CD4-positive, CD25-positive, alpha-beta regulatory T cell (primary cell): ENCODE measurements around the gene AHRR. TPM values are rescaled to one million over a fixed set of nuclear protein-coding genes. Genes with fewer than 3 reads are reported as not detected.
A peak's percentile ranks its signal among the peaks of the same experiment; 100 is the strongest.

Source experiments
- ATAC-seq, 2 donors: fragments of 150-1000 bp; cut with Tn5 transposase; one replicate each; pipeline ENCODE4 v1.10.0; 2021; ENCODE audit warnings: low read depth in 2 of 2, moderate number of reproducible peaks in 2 of 2, moderate library complexity in 1 of 2
- DNase-seq, 3 donors: peaks; one replicate each; pipeline versions ENCODE4 v3.0.0 to v3.0.0-alpha.2; 2012 to 2022; ENCODE audit warnings: mixed read lengths in 1 of 3
- H3K27ac ChIP-seq: one replicate; pipeline ENCODE4 v1.7.0; 2013; ENCODE audit warnings: mild to moderate bottlenecking, low read length; ENCODE audit not compliant: insufficient read depth, poor library complexity, severe bottlenecking
- H3K27me3 ChIP-seq: one replicate; pipeline ENCODE4 v1.7.0; 2013; ENCODE audit warnings: low read length; ENCODE audit not compliant: control insufficient read depth, insufficient read depth
- H3K36me3 ChIP-seq: one replicate; pipeline ENCODE4 v1.7.0; 2013; ENCODE audit warnings: mild to moderate bottlenecking, low read length, moderate library complexity; ENCODE audit not compliant: control insufficient read depth, insufficient read depth
- H3K4me1 ChIP-seq: 2 replicates; pipeline ENCODE4 v1.7.0; 2013; ENCODE audit warnings: mild to moderate bottlenecking, low read length; ENCODE audit not compliant: insufficient read depth, control insufficient read depth, poor library complexity, severe bottlenecking
- H3K4me3 ChIP-seq: one replicate; pipeline ENCODE4 v1.7.0; 2013; ENCODE audit warnings: low read depth, mild to moderate bottlenecking, low read length, moderate library complexity
- H3K9me3 ChIP-seq, 2 experiments: 1 replicate in 1 of 2; 2 replicates in 1 of 2; pipeline ENCODE4 v1.7.0; 2013; ENCODE audit warnings: low read length in 2 of 2, mild to moderate bottlenecking in 1 of 2, moderate library complexity in 1 of 2; ENCODE audit not compliant: control insufficient read depth in 2 of 2
- H3K27ac Mint-ChIP-seq, 3 donors: one replicate each; pipeline ENCODE4 v1.8.0; 2020 to 2022; ENCODE audit warnings: mild to moderate bottlenecking in 3 of 3, mixed read lengths in 3 of 3, moderate library complexity in 2 of 3
- H3K27me3 Mint-ChIP-seq: one replicate; pipeline ENCODE4 v1.8.0; 2022; ENCODE audit warnings: mild to moderate bottlenecking, mixed read lengths
- H3K36me3 Mint-ChIP-seq: one replicate; pipeline ENCODE4 v1.8.0; 2020; ENCODE audit warnings: mixed read lengths
- H3K4me1 Mint-ChIP-seq, 4 donors: one replicate each; pipeline ENCODE4 v1.8.0; 2020 to 2022; ENCODE audit warnings: mixed read lengths in 4 of 4, mild to moderate bottlenecking in 1 of 4
- H3K4me3 Mint-ChIP-seq, 4 donors: one replicate each; pipeline ENCODE4 v1.8.0; 2020 to 2022; ENCODE audit warnings: mild to moderate bottlenecking in 4 of 4, mixed read lengths in 4 of 4, moderate library complexity in 3 of 4
- H3K9me3 Mint-ChIP-seq, 7 donors: one replicate each; pipeline ENCODE4 v1.8.0; 2020 to 2022; ENCODE audit warnings: mixed read lengths in 7 of 7, mild to moderate bottlenecking in 3 of 7, moderate library complexity in 2 of 7
- polyA plus RNA-seq, 4 donors: library from polyadenylated mRNA; unstranded; fragments of 300-500 nt; fragmentation: Illumina TruSeq; gene quantifications; one replicate each; pipeline ENCODE4 v1.2.3, GENCODE V29; 2021
- total RNA-seq: library from RNA; stranded (reverse); gene quantifications from one replicate; pipeline ENCODE4 v1.2.3, GENCODE V29; 2022

Gene AHRR
- total and polyA plus RNA-seq, 5 donors from 2014 or later, result 0.20 to 4.5 (median 0.72) TPM

DNA sequence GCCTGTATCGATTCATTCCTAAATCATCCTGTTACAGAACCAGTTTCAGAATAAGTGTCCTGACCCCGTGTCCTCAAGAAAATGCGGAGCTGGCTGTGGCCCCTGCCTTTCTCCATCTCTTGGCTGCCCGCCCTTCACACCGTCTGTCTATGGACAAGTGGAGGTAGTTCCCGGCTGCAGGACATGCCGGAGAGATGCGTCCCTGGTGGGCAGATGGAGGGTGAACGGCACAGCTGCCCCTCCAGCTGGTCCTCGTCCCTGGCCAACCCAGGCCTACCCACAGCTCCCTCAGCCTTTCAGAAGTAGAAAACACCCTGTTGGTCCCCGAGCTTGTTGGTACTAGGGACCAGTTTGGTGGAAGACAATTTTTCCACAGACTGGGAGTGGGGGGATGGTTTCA lies 106.7 kb downstream of the AHRR start:
- Mint-ChIP-seq H3K9me3 (no peaks in the 10 kb centered on the region), H3K27ac (no peak overlapping the region), H3K4me3 (no peak overlapping the region), H3K4me1 (no peaks in the 10 kb centered on the region), H3K27me3 (no peaks in the 10 kb centered on the region), H3K36me3 (no peaks in the 10 kb centered on the region)
- Histone ChIP-seq H3K4me3 (no peak overlapping the region), H3K4me1 (no peaks in the 10 kb centered on the region), H3K36me3 (no peaks in the 10 kb centered on the region), H3K27ac (no peak overlapping the region), H3K27me3 (no peaks in the 10 kb centered on the region), H3K9me3 (no peaks in the 10 kb centered on the region)
- DNase-seq, result no peak
- no peak for ATAC-seq

DNA sequence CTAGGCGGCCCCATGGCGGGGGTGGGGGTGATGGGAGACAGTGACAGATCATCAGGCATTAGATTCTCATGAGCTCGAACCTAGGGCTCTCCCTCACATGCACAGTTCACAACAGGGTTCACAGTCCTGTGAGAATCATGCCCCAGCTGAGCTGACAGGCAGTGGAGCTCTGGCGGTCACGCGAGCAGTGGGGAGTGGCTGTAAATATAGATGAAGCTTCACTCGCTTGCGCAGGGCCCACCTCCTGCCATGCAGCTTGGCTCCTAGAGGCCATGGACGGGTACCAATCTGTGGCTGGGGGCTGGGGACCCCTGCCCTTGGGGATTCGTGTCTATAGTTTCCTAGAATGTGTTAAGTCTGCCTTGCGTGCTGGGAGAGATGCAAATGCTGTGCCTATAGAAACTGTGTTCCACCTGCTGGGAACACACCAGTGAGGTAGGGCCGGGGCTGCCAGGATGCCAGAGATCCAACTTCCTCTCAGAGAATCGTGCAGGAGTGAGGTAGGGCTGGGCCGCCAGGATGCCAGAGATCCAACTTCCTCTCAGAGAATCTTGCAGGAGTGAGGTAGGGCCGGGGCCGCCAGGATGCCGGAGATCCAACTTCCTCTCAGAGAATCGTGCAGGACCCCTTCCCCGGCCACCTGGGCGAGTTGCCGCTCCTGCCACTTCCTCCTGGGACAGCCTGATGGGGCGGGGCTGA lies 107.4 kb downstream of the AHRR start:
- Mint-ChIP-seq H3K4me1 (no peaks in the 10 kb centered on the region), H3K36me3 (no peaks in the 10 kb centered on the region), H3K4me3 (no peak overlapping the region), H3K27ac (peak overlapping the region in 1 of 3 donors; percentile 12), H3K9me3 (no peaks in the 10 kb centered on the region), H3K27me3 (no peaks in the 10 kb centered on the region)
- H3K9me3 ChIP-seq, result no peaks in the 10 kb centered on the region
- H3K27me3 ChIP-seq, result no peaks in the 10 kb centered on the region
- no peak overlapping the region for H3K4me3 ChIP-seq
- no peaks in the 10 kb centered on the region for H3K36me3 ChIP-seq
- no peak overlapping the region for H3K27ac ChIP-seq
- ATAC-seq (no peak), DNase-seq (no peak)
- no peaks in the 10 kb centered on the region for H3K4me1 ChIP-seq

DNA sequence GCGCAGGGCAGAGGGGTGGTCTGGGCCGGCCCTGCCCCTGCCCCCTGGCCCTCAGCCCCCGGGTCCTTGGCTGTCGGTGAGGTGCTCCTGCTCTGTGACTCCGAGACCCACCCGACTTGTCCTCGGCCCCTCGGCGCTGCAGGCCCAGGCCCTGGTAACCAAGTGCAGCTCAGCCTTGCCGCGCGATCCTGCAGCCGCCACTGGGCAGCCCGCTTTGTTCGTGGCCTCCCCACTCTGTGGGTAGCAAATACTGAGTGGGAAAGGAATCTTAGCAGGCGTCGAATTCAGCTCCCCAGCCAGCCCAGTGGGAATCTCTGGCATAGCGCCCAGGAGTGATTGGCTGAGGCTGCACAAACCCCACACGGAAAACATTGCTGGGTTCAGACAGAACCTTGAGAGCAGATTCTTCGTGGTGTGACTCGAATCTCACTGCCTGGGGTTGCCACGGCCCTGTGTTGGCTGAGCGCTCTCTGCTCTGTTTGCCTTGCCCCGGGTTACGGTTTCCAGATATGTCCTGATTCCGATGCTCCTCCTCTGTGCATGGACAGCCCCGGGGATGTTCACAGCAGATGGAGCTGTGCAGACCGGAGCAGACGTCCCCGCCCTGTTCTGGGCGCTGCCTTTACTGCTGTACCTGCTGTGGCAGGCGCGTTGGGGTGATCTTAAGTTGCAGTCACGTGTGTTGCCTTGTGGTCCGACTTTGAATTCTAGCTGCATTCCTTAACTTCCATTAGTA lies 108.1 kb downstream of the AHRR start:
- H3K4me3 ChIP-seq, result no peak overlapping the region
- Mint-ChIP-seq H3K4me1 (no peaks in the 10 kb centered on the region), H3K27ac (peak overlapping the region in 1 of 3 donors; percentile 60), H3K4me3 (no peak overlapping the region), H3K36me3 (no peaks in the 10 kb centered on the region), H3K27me3 (no peaks in the 10 kb centered on the region), H3K9me3 (no peaks in the 10 kb centered on the region)
- H3K4me1 ChIP-seq, result no peaks in the 10 kb centered on the region
- ATAC-seq (no peak), DNase-seq (no peak)
- no peaks in the 10 kb centered on the region for H3K27me3 ChIP-seq
- no peaks in the 10 kb centered on the region for H3K9me3 ChIP-seq
- no peaks in the 10 kb centered on the region for H3K36me3 ChIP-seq
- H3K27ac ChIP-seq, result no peak overlapping the region

DNA sequence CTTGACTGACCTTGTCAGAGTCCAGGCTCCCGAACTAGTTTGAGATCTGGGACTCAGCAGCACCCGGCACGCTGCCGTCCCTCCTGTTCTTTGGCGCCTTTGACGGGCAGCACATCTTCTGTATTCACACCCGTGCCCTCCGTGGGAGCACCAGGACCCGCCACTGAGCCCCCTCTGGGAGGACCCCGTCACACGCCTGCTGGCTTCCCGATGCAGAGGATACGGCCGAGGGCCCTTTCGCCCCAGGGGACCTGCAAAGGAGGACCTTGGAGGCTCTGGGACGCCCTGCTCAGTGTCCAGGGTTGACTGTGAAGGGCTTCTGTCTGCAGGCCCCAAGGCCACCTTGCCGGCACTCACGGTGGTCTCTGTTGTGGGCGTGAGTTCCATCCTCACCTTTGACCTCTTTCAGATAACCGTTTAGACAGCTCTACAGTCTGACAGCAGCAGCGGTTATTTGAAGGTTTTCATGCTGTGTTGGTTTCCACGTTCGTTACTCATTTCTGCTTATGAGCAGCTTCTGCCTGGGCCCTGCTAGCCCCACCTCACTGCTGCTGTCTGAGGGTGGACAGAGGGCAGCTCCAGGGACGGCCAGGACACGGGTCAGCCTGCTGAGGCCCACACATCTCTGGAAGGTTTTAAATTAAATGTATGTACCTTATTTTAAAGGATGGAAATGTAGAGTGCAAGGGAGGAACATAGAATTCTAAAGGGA lies 108.9 kb downstream of the AHRR start:
- no peaks in the 10 kb centered on the region for H3K36me3 Mint-ChIP-seq
- H3K4me3 Mint-ChIP-seq, result no peak overlapping the region
- no peaks in the 10 kb centered on the region for H3K27me3 ChIP-seq
- H3K27me3 Mint-ChIP-seq, result peaks cover 2% of the 10 kb centered on the region
- H3K9me3 Mint-ChIP-seq, result no peaks in the 10 kb centered on the region
- no peaks in the 10 kb centered on the region for H3K9me3 ChIP-seq
- no peaks in the 10 kb centered on the region for H3K36me3 ChIP-seq
- peak overlapping the region in 1 of 3 donors; percentile 60 for H3K27ac Mint-ChIP-seq
- H3K27ac ChIP-seq, result no peak overlapping the region
- H3K4me1 ChIP-seq, result no peaks in the 10 kb centered on the region
- no peak overlapping the region for H3K4me3 ChIP-seq
- H3K4me1 Mint-ChIP-seq, result no peaks in the 10 kb centered on the region
- DNase-seq (no peak), ATAC-seq (no peak)

DNA sequence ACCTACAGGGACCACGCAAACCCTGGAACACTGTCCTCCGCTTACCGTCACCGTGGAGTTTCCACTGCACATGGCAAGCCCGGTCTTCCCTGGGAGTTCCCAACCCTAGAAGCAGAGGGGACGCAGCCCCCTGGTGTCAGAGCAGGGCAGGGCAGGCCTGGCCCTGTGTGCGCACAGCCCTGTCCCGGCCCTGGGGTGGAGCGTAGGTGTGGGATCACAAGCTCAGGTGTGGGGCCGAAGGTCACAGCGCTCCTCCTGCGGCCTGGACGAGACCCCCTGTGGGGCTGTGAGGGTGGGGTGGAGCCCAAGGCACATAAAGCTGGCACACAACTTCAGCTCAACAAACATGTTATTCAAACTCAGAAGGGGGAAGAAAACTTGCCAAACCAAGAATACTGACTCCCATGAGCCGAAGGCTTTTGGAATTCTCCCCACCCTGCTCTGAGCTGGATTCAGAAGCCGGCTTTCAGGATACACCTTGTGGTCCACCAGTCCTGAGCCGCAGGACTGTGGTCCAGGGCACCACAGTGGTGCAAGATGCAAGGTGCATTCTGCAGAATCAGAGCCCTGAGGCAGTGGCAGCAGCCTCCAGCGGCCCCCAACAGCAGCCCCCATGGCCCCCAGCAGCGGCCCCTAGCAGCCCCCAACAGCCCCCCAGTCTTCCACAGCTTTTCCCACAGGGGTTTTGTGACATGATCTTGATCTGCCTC lies 109.6 kb downstream of the AHRR start:
- no peak overlapping the region for H3K4me3 ChIP-seq
- ATAC-seq (peak; percentile 42 to 60), DNase-seq (peak in 2 of 3 donors; percentile 20 to 54)
- H3K36me3 Mint-ChIP-seq, result no peaks in the 10 kb centered on the region
- H3K4me1 Mint-ChIP-seq, result no peaks in the 10 kb centered on the region
- no peak overlapping the region for H3K27ac Mint-ChIP-seq
- no peaks in the 10 kb centered on the region for H3K27me3 ChIP-seq
- no peaks in the 10 kb centered on the region for H3K9me3 ChIP-seq
- H3K27me3 Mint-ChIP-seq, result peaks cover 4% of the 10 kb centered on the region
- no peaks in the 10 kb centered on the region for H3K9me3 Mint-ChIP-seq
- H3K36me3 ChIP-seq, result no peaks in the 10 kb centered on the region
- H3K27ac ChIP-seq, result no peak overlapping the region
- no peak overlapping the region for H3K4me3 Mint-ChIP-seq
- no peaks in the 10 kb centered on the region for H3K4me1 ChIP-seq

DNA sequence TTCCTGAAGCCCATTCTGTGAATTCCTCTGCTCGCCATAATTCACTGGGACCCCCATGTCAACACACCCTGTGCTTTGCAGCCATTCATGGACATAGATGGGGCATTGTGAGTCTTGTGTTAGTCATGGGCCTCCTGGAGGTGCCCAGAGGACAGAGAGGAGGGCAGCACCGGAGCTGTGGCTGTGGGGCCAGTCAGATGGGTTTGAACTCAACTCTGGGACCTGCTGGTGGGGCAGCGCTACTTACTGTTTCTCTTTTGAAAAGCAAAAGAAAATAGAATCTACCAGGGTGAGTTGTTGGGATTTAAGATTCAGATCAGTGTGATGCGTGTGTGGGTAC lies 110.2 kb downstream of the AHRR start:
- Histone ChIP-seq H3K27me3 (no peaks in the 10 kb centered on the region), H3K36me3 (no peaks in the 10 kb centered on the region), H3K4me3 (no peak overlapping the region), H3K4me1 (no peaks in the 10 kb centered on the region), H3K27ac (no peak overlapping the region), H3K9me3 (no peaks in the 10 kb centered on the region)
- Mint-ChIP-seq H3K4me1 (no peaks in the 10 kb centered on the region), H3K9me3 (no peaks in the 10 kb centered on the region), H3K27me3 (peaks cover 4% of the 10 kb centered on the region), H3K27ac (peak overlapping the region in 1 of 3 donors; percentile 42), H3K4me3 (no peak overlapping the region), H3K36me3 (no peaks in the 10 kb centered on the region)
- no peak for DNase-seq
- ATAC-seq, result no peak

DNA sequence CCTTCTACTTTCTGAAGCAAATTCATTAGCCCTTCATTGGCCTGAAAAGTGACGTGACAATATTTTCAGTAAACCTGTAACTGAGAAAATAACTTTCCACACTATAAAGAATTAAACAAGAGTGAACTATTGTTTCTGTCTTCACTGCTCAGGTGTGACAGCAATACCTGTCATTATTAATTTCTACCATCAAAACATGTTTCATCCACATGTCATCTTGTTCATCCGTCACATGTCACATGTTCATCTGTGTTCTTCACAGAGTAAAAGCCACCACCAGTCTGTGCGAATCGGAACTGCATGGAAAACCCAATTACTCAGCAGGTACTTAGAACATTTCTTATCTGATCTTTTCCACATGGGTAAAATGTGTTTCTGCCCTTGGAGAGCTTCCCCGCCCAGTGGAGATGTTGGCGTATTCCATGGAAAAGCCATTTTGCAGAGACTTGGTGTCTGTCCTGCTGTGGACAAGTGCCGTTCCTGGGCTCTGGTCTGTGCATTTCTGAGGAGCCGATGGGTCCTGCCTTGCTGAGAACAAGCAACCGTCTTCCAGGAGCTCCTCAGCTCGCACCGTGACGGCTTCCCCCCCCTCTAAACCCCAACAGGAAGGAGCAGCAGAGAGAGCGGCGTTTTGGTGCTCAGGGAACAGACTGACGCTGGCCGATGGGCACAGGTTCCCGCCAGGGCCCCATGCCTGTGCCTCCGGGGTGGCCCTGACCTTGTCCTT lies 110.8 kb downstream of the AHRR start:
- DNase-seq (no peak), ATAC-seq (no peak)
- Mint-ChIP-seq H3K36me3 (no peaks in the 10 kb centered on the region), H3K27ac (no peak overlapping the region), H3K9me3 (no peaks in the 10 kb centered on the region), H3K27me3 (peaks cover 4% of the 10 kb centered on the region), H3K4me1 (no peaks in the 10 kb centered on the region), H3K4me3 (no peak overlapping the region)
- no peaks in the 10 kb centered on the region for H3K36me3 ChIP-seq
- H3K4me3 ChIP-seq, result no peak overlapping the region
- no peaks in the 10 kb centered on the region for H3K9me3 ChIP-seq
- H3K27me3 ChIP-seq, result no peaks in the 10 kb centered on the region
- H3K4me1 ChIP-seq, result no peaks in the 10 kb centered on the region
- no peak overlapping the region for H3K27ac ChIP-seq
